Fibroblast of skin of right biceps (primary cell): ENCODE data around the gene STK39.
A peak's percentile ranks its signal among the peaks of the same experiment; 100 is the strongest.
"Not testable (repeated sequence)": the region's sequence is repeated elsewhere in the genome, so short reads cannot be mapped to it uniquely, and the experiment has no call there.

ENCODE experiments used
- DNase-seq: peaks from one replicate; pipeline ENCODE4 v3.0.0-alpha.2; 2013

STK39 gene

DNA sequence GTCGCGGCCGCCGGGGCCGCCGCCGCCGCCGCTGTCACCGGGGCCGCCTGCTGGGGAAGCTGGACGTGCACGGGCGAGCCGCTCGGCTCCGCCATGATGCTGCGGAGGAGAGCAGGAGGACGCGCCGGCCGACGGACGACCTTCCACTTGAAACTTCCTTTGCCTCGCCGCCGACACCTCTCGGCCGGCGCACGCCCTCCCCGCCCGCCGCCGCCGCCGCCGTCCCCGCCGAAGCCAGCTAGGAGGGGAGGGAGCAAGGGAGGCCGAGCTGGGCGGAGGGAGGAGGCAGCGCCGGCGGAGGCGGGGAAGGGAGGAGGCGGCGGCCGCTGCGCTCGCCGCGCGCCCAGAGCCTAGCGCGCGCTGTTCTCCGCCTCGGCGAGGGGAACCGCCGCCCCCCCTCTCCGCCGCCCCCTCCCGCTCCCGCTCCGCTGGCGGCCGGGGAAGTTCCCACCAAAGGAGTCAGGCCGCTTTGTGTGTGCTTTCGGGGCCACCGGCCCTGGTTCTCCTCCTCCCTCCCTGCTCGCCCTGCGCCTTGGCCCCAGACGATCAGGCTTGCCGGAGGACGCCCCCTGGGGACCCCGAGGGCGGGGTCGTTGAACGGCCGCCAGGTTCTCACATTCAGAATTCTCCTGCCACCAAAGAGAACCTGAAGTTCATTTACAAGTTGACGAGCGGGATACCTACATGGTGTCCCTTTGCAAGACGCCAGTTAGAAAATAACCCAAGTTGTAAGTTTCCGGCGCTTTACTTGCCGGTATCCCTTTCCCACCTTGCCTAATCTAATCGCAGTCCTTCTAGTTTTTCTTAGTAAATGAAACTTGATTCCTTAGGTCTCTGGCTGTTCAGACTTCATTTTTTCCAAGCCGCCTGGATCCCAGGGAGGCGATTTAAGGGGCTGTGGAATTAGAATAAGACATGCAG is at the start of gene STK39:
Gene STK39 (minus strand): TSS at position 255 of the 921 bp plus-strand sequence. CDS start 160 bp downstream, at position 95.
- peak; percentile 83 for DNase-seq

- DNase-seq: no peak
Measured at GRCh38 chr2:168295051-168295450, 47.7 kb upstream of the STK39 start.

- no peak for DNase-seq
Measured at GRCh38 chr2:168294409-168294808, 47.0 kb upstream of the STK39 start.

DNA sequence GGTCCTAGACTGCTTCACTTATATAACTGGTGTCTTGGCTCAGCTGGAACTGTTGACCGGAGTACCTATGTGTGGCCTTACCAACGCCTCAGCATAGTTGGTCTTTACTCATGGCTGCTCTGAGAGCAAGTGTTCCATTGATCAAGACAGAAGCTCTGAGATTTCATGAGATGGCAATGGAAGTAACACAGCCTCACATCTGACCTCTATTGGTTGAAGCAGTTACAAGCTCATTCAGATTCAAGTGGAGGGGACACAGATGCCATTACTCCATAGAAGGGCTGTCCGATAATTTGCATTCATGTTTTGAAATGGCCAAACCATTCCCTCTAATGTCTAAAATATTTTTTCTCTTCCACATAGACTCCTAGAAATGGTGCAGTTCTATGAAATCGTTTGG is 46.4 kb upstream of the STK39 start:
- no peak for DNase-seq

GRCh38 chr2:168290391-168290790 is 43.0 kb upstream of the STK39 start:
- no peak for DNase-seq

DNA sequence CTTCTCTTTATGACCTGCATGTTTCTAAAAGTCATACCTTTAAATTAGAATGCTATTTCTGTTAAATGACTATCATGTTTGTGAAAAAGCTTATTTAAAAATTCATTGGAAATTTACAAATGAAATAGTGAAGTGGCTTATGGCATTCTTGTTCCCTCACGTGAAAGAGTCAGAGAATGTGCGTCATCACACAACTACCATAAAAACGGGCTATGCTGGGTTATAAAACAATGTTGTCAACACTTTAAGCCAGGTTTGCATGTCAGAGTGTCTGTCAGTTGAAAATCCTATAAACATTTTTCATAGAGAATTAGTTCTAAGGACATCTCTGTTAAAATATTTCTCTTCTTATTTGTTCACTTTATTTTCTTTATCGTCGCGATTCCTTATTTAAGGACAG is 42.5 kb upstream of the STK39 start:
- DNase-seq: no peak

DNA sequence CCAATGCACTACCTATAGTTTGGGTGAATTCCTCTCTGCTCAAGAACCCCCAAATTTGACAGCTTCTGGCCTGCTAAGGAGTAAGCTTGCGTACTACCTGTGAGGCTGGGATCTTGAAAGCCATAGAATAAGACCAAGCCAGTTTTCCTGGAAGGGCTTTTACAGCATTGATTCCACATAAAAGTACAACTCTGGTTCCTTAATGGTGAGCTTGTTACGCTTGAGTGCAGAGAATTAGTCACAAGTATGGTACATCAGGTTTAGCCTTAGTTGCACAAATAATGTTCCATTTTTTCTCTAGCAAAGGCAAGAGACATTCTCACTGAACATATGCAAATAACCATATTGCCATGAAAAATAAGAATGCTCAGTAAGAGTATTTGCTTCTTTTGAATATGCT is 39.1 kb upstream of the STK39 start:
- DNase-seq: no peak

DNA sequence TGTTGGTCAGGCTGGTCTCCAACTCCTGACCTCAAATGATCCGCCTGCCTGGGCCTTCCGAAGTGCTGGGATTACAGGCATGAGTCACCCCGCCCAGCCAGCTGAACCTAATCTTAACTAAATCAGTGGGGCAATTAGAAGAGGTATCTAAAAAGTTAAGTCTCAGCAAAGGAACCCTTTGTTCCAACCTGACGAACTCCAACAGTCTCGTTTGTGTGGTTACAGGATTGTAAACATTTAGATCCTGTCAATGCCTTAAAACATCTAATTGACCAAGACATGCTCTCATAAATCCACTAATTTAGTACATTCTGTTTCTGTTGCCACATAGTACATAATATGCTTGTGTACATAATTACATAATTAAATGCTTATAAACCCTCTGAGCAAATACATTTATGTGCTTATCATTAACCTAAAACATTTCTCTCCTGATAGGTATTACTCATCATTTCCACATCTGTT is 31.1 kb upstream of the STK39 start:
- DNase-seq: peak; percentile 18

DNA sequence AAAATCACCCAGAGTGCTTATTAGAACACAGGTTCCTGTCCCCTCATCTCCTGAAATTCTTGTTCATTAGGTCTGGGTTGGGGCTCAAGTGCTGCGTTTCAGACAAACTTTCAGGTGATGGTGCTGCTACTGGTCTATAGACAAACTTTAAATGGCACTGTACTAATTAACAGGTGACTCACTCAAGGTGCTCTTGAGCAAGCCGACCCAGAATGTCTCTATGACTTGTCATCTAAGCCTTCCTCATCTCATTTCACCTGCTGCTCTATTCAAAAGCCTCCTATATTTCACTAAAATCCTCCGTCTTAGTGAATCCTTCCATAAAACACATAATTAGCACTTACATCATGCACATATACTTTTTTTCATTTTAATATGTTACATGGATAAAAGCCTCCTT is 29.9 kb upstream of the STK39 start:
- no peak for DNase-seq

GRCh38 chr2:168272225-168272624 is 24.8 kb upstream of the STK39 start:
- DNase-seq: no peak

GRCh38 chr2:168262926-168263325 is 15.5 kb upstream of the STK39 start:
- DNase-seq: not testable (repeated sequence)

DNA sequence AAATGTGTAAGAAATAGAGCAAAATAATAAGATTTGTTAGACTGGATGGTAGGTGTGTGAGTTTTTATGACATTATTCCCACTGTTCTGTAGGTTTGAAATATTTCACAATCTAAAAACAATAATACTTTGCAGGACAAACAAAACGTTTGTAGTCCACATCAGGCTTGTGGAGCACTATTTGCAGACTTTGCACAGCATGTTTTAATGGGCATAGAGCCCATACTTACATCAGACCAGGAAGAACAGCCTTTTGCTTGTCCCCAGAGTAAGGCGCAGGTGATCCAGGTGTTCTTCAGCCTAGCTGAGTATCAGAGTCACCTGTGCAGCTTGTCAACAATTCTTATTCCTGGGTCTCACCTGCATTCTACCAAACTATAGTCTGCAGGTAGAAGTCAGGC is 9.1 kb upstream of the STK39 start:
- DNase-seq: no peak

DNA sequence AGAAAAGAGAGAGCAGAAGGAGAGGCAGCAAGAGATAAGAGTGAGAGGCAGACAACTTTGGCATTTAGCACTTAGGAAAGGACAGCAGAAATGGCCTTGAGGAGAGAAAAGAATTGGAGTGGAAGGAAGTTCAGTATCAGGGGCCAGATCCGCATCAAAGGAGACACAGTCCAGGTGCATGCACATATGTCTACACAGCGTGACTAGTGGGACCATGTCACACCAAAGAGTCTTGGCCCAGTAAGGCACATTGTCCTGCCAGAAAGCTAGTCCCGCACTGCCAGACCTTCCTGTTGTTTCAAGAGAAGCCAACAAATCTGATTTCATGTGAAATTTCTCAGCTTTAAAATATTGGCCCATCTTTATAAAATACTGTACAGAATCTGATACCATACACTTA is 8.5 kb upstream of the STK39 start:
- no peak for DNase-seq

DNA sequence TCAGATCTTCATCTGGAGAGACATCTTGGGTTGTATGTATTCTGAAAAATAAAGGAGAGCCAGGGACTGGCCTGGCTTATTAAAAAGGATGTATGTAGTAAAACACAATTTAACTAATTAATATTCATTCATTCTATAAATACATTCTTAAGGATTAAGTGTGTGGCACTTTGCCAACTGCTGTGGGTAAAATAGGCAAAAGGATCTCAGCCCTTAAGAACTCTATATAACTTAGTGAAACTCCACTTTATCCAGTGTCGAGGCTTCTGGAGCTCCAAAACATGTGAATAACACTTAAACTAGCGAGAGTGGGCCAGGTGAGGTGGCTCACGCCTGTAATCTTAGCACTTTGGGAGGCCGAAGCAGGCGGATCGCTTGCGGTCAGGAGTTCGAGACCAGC is 7.7 kb upstream of the STK39 start:
- DNase-seq: no peak

DNA sequence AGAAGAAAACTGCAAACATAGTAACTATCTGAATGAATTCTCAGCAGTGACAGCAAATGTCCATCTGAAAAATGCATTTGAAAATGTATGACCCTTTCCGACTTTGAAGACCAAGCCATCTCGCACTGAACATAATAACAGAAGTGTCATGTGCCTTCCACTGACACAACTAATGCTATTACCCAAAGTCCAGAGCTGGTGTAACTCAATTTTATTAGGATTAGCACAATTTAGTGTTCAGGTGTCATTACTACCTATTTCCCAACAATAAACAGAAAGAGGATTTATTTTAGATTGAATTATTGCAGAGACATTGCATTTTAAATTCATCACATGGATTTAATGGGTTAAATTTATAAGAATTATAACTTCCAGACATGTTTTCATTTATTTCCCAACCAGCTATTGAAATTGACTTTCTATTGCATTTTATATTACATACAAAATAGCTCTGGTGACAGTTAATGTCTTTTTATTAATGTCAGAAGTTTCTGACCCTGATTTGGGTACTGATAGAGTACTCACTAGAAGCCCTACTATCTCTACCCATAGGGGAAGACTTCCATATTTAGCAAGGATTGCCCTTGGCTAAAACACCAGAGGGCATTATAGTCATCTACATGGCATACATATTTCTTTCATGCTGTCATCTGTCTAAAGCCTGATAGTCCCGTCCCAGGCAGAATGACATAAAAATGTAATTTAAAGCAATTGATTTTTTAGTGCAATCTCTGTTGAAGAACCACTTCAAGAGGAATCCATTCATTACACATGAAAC is 7.0 kb upstream of the STK39 start:
- peak; percentile 53 for DNase-seq

DNA sequence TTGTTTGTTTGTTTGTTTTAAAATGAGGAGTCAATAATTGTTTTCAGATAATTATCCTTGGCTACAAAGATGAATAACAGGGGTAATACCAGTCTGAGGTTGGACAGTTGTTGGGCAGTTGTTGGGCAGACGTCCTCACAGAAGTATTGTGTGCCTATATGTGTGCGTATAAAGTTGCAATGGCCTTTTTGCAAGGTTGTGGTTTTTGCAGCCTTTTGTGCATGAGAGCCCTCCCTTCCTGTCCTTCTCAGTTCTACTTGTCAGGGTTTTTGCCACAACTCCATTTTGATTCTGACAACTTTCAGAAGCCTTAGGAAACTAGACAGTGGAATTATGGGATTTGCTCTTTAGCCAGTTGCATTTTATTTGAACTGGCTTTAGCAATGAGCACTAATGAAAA is 6.0 kb upstream of the STK39 start:
- no peak for DNase-seq

- DNase-seq: no peak
Measured at GRCh38 chr2:168252976-168253375, 5.6 kb upstream of the STK39 start.

- DNase-seq: peak; percentile 75
Measured at GRCh38 chr2:168246483-168247340, 683 bp downstream of the STK39 start.

- no peak for DNase-seq
Measured at GRCh38 chr2:168246072-168246482, 1.3 kb downstream of the STK39 start.

GRCh38 chr2:168245074-168245825 is 2.1 kb downstream of the STK39 start:
- DNase-seq: peak; percentile 33

GRCh38 chr2:168244318-168244717 is 3.1 kb downstream of the STK39 start:
- DNase-seq: no peak

DNA sequence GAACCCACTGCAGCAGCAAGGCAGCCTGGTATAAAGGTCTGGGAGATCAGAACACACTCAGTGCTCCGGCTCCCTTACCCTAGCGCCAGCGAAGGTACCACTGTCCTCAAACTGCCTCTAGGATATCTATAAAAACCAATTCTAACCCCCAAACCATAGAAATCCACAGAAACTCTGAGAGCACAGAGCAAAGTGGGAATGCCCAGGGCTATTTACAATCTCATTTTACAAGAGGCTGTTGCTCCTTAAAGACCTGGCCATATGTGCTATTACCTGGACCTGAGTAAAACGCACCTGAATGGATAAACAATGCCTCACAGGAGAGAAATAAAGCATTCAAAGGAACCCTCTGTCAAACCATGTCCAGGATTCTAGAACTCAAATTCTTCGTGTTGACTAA is 4.3 kb downstream of the STK39 start:
- DNase-seq: no peak
